GM13976 (cell line): ENCODE results near the gene KRTAP19-3.
"Not testable (repeated sequence)": the region's sequence is repeated elsewhere in the genome, so short reads cannot be mapped to it uniquely, and the experiment has no call there.

Experiments used
- DNase-seq: peaks from one replicate; pipeline ENCODE4 v3.0.0; 2012; ENCODE audit warnings: low spot score
- CTCF ChIP-seq: IDR thresholded peaks from 2 replicates; pipeline ENCODE4 v1.5.1; 2012; ENCODE audit warnings: borderline replicate concordance, mild to moderate bottlenecking; ENCODE audit not compliant: insufficient read depth; ENCODE audit errors: extremely low read depth, missing control alignments, control extremely low read depth
- in situ Hi-C: fragments of 300-500 bp; cut with MboI; formaldehyde crosslinking; loops from one replicate; pipeline ENCODE4 v1.12.0; 2022; ENCODE audit warnings: low sequenced_read_pairs, mixed read lengths, inconsistent platforms; ENCODE audit not compliant: unreplicated experiment

Gene KRTAP19-3

GRCh38 chr21:30491963-30492428 lies at the start of gene KRTAP19-3:
KRTAP19-3 (minus strand) TSS chr21:30492013; CDS start chr21:30491957, 56 bp downstream.
- in situ Hi-C loops = no loop called here
- TF ChIP-seq CTCF = no peak
- no peak for DNase-seq

- no peak for TF ChIP-seq CTCF
- in situ Hi-C loops = no loop called here
- no peak for DNase-seq
Observed at GRCh38 chr21:30518876-30519275, 27.1 kb upstream of the KRTAP19-3 start.

GRCh38 chr21:30515681-30516080 lies 23.9 kb upstream of the KRTAP19-3 start:
- in situ Hi-C loops = no loop called here
- no peak for DNase-seq
- TF ChIP-seq CTCF = no peak

- in situ Hi-C loops, DNase-seq: not testable (repeated sequence)
- peak; percentile 5 for TF ChIP-seq CTCF
Observed at GRCh38 chr21:30505621-30506205, 13.9 kb upstream of the KRTAP19-3 start.

GRCh38 chr21:30502041-30502440 lies 10.2 kb upstream of the KRTAP19-3 start, which contains the start of gene KRTAP19-5:
KRTAP19-5 (minus strand) TSS chr21:30502141; CDS start chr21:30502090, 51 bp downstream.
- no peak for DNase-seq
- in situ Hi-C loops = no loop called here
- no peak for TF ChIP-seq CTCF

GRCh38 chr21:30497065-30497464 lies 5.3 kb upstream of the KRTAP19-3 start, which contains the start of gene KRTAP19-4:
KRTAP19-4 (minus strand) TSS chr21:30497165; CDS start chr21:30497110, 55 bp downstream.
- no peak for TF ChIP-seq CTCF
- in situ Hi-C loops = no loop called here
- no peak for DNase-seq
